Neural progenitor cell (in vitro differentiated cells): Measurements from ENCODE around the gene SLC25A11. TPM values are rescaled to one million over a fixed set of nuclear protein-coding genes. Genes with fewer than 3 reads are reported as not detected.

Experiments
- DNase-seq: peaks from one replicate; pipeline ENCODE4 v3.0.0-alpha.2; 2016; ENCODE audit warnings: low spot score
- H2AFZ ChIP-seq: fragments of 200-600 bp; sonication (generic); replicated peaks from 2 replicates; pipeline ENCODE4 v1.6.1; 2016; ENCODE audit warnings: antibody characterized with exemption
- H3F3A ChIP-seq: fragments of 200-600 bp; sonication (generic); 2 replicates; pipeline ENCODE4 v1.6.1; 2016; ENCODE audit warnings: antibody characterized with exemption, low read depth
- H3K27ac ChIP-seq: fragments of 200-600 bp; sonication (generic); 2 replicates; pipeline ENCODE4 v1.5.1; 2016; ENCODE audit warnings: mild to moderate bottlenecking
- H3K27me3 ChIP-seq: fragments of 200-600 bp; sonication (generic); 2 replicates; pipeline ENCODE4 v1.6.1; 2016; ENCODE audit warnings: mild to moderate bottlenecking, moderate library complexity
- H3K36me3 ChIP-seq: fragments of 200-600 bp; sonication (generic); 2 replicates; pipeline ENCODE4 v1.5.1; 2016
- H3K4me1 ChIP-seq: fragments of 200-600 bp; sonication (generic); 2 replicates; pipeline ENCODE4 v1.6.1; 2016; ENCODE audit warnings: mixed run types
- H3K4me2 ChIP-seq: fragments of 200-600 bp; sonication (generic); 2 replicates; pipeline ENCODE4 v1.6.1; 2016
- H3K4me3 ChIP-seq: fragments of 200-600 bp; sonication (generic); 2 replicates; pipeline ENCODE4 v1.5.1; 2016
- H3K79me2 ChIP-seq: fragments of 200-600 bp; sonication (generic); 2 replicates; pipeline ENCODE4 v1.6.1; 2016; ENCODE audit warnings: low read depth
- H3K9ac ChIP-seq: fragments of 200-600 bp; sonication (generic); 2 replicates; pipeline ENCODE4 v1.6.1; 2016
- H3K9me3 ChIP-seq: fragments of 200-600 bp; sonication (generic); 2 replicates; pipeline ENCODE4 v1.5.1; 2016; ENCODE audit warnings: low read depth
- H4K20me1 ChIP-seq: fragments of 200-600 bp; sonication (generic); 2 replicates; pipeline ENCODE4 v1.6.1; 2016; ENCODE audit warnings: low read depth
- H3K27ac Mint-ChIP-seq: 3 replicates; pipeline ENCODE4 v1.8.0; 2021; ENCODE audit warnings: mixed read lengths
- H3K27me3 Mint-ChIP-seq: 2 replicates; pipeline ENCODE4 v1.8.0; 2022; ENCODE audit warnings: low read depth, mild to moderate bottlenecking, inconsistent platforms, moderate library complexity, mixed read lengths; ENCODE audit not compliant: insufficient read depth
- H3K36me3 Mint-ChIP-seq: 3 replicates; pipeline ENCODE4 v1.8.0; 2021; ENCODE audit warnings: mixed read lengths
- H3K4me1 Mint-ChIP-seq: 3 replicates; pipeline ENCODE4 v1.8.0; 2021; ENCODE audit warnings: mixed read lengths
- H3K4me3 Mint-ChIP-seq: 3 replicates; pipeline ENCODE4 v1.8.0; 2021; ENCODE audit warnings: mild to moderate bottlenecking, moderate library complexity, mixed read lengths
- H3K9me3 Mint-ChIP-seq: 3 replicates; pipeline ENCODE4 v1.8.0; 2020; ENCODE audit warnings: mixed read lengths
- CTCF ChIP-seq: fragments of 200-600 bp; sonication (generic); IDR thresholded peaks from 2 replicates; pipeline ENCODE4 v1.5.1; 2017; ENCODE audit warnings: antibody characterized with exemption, mild to moderate bottlenecking
- EZH2 ChIP-seq: fragments of 200-600 bp; sonication (generic); IDR thresholded peaks from 2 replicates; pipeline ENCODE4 v1.6.1; 2017; ENCODE audit warnings: antibody characterized with exemption, mild to moderate bottlenecking, moderate library complexity
- EZH2phosphoT487 ChIP-seq: fragments of 200-600 bp; sonication (generic); IDR thresholded peaks from 2 replicates; pipeline ENCODE4 v1.6.1; 2017; ENCODE audit warnings: antibody characterized with exemption
- total RNA-seq: library from RNA; depleted of rRNA; stranded (reverse); fragments of >200 nt; gene quantifications from 2 replicates; pipeline ENCODE4 v1.2.3, GENCODE V29; 2015; ENCODE audit warnings: low replicate concordance

Gene SLC25A11
- total RNA-seq, 1 donor from 2014 or later, result 35.3 TPM

DNA sequence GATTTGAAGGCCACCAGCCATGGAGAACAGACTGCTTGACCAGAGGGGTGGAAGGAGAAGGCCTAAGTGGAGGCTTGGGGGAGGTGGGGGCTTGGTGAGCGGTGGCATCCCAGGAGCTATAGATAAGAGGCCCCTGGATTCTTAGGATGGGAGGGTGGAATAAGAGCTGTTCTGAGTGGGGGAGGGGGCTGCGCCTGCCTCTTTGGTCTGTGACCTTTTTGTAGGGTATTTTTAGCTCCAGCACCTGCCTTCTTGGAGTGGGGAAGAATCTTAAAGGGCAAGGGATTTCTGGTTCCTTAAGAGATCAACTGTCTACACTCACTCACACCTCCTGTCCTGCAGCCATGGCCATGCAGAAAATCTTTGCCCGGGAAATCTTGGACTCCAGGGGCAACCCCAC, 11.6 kb upstream of the SLC25A11 start:
- Histone ChIP-seq H3F3A (peaks cover 55% of the 10 kb centered on the region), H3K4me1 (peaks cover 17% of the 10 kb centered on the region), H3K4me2 (peak overlapping the region; percentile 87), H3K4me3 (peak overlapping the region; percentile 77), H2AFZ (no peak overlapping the region), H3K9ac (no peak overlapping the region), H4K20me1 (peaks cover 14% of the 10 kb centered on the region), H3K9me3 (no peaks in the 10 kb centered on the region), H3K79me2 (peaks cover 25% of the 10 kb centered on the region), H3K36me3 (no peaks in the 10 kb centered on the region), H3K27me3 (no peaks in the 10 kb centered on the region), H3K27ac (peak overlapping the region; percentile 85)
- Mint-ChIP-seq H3K27me3 (peaks cover 12% of the 10 kb centered on the region), H3K36me3 (peaks cover 12% of the 10 kb centered on the region), H3K4me1 (peaks cover 33% of the 10 kb centered on the region), H3K9me3 (no peaks in the 10 kb centered on the region), H3K4me3 (peak overlapping the region; percentile 85), H3K27ac (peak overlapping the region; percentile 96)
- TF ChIP-seq CTCF, result no peak
- no peak for TF ChIP-seq EZH2
- no peak for TF ChIP-seq EZH2phosphoT487
- DNase-seq, result no peak

DNA sequence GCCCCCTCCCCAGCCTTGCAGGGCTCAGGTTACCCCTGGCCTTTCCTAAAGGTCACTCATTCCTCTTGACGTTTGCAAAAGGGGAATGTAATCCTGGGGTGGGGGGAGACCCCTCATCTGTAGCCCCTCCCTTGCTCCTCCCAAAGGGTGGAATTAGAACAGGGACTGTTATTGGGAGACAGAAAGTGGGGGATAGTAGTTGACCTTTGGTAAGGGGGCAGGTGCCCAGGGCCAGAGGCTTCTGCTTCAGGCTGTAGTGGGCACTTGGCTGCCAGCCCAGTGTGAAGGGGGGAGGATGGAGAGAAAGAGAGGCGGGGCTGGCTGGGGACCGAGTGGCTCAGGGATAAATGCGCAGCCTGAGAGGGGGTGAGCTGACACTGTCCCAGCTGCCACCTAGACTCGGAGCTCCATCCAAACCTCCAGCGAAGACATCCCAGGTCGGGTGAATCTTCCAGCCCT, 10.9 kb upstream of the SLC25A11 start, which contains the start of gene ENO3:
Gene ENO3, plus strand, starts transcription at position 374 of the 459 bp plus-strand sequence. CDS start 711 bp downstream, outside the sequence.
- no peak within 1 kb of the TSS for H3K9ac ChIP-seq
- peak within 1 kb of the TSS; percentile 85 for H3K27ac ChIP-seq
- H3K9me3 Mint-ChIP-seq, result no peaks in the 10 kb centered on the region
- TF ChIP-seq EZH2, result no peak
- no peak for TF ChIP-seq EZH2phosphoT487
- TF ChIP-seq CTCF, result no peak
- H3K27me3 Mint-ChIP-seq, result peaks cover 11% of the 10 kb centered on the region
- no peak within 1 kb of the TSS for H2AFZ ChIP-seq
- peaks cover 62% of the 10 kb centered on the region for H3F3A ChIP-seq
- H3K4me3 Mint-ChIP-seq, result peak within 1 kb of the TSS; percentile 85
- H3K4me1 ChIP-seq, result peaks cover 22% of the 10 kb centered on the region
- H3K27me3 ChIP-seq, result no peaks in the 10 kb centered on the region
- peak within 1 kb of the TSS; percentile 96 for H3K27ac Mint-ChIP-seq
- no peaks in the 10 kb centered on the region for H3K9me3 ChIP-seq
- H3K4me1 Mint-ChIP-seq, result peaks cover 38% of the 10 kb centered on the region
- H4K20me1 ChIP-seq, result peaks cover 21% of the 10 kb centered on the region
- peaks cover 32% of the 10 kb centered on the region for H3K79me2 ChIP-seq
- peak; percentile 78 for DNase-seq
- H3K4me2 ChIP-seq, result peak within 1 kb of the TSS; percentile 87
- peaks cover 9% of the 10 kb centered on the region for H3K36me3 Mint-ChIP-seq
- H3K36me3 ChIP-seq, result no peaks in the 10 kb centered on the region
- H3K4me3 ChIP-seq, result peak within 1 kb of the TSS; percentile 77

GRCh38 chr17:4950075-4950745, 10.4 kb upstream of the SLC25A11 start:
- Mint-ChIP-seq H3K9me3 (no peaks in the 10 kb centered on the region), H3K27ac (peak overlapping the region; percentile 96), H3K4me3 (peak overlapping the region; percentile 85), H3K27me3 (peaks cover 11% of the 10 kb centered on the region), H3K4me1 (peaks cover 43% of the 10 kb centered on the region), H3K36me3 (peaks cover 15% of the 10 kb centered on the region)
- peaks cover 38% of the 10 kb centered on the region for H3K79me2 ChIP-seq
- H3K27me3 ChIP-seq, result no peaks in the 10 kb centered on the region
- peak overlapping the region; percentile 85 for H3K27ac ChIP-seq
- DNase-seq, result peak; percentile 72
- peak overlapping the region; percentile 77 for H3K4me3 ChIP-seq
- no peak overlapping the region for H2AFZ ChIP-seq
- H3K9me3 ChIP-seq, result no peaks in the 10 kb centered on the region
- peaks cover 67% of the 10 kb centered on the region for H3F3A ChIP-seq
- H3K9ac ChIP-seq, result no peak overlapping the region
- no peak for TF ChIP-seq EZH2
- no peak for TF ChIP-seq EZH2phosphoT487
- TF ChIP-seq CTCF, result no peak
- no peaks in the 10 kb centered on the region for H3K36me3 ChIP-seq
- peaks cover 22% of the 10 kb centered on the region for H3K4me1 ChIP-seq
- H3K4me2 ChIP-seq, result peak overlapping the region; percentile 87
- peaks cover 26% of the 10 kb centered on the region for H4K20me1 ChIP-seq
